ENCODE results near the gene TAB2. TPM values are rescaled to one million over a fixed set of nuclear protein-coding genes. Genes with fewer than 3 reads are reported as not detected.
"Not testable (repeated sequence)": the region's sequence is repeated elsewhere in the genome, so short reads cannot be mapped to it uniquely, and the experiment has no call there.

TAB2 gene
- polyA plus RNA-seq, 10 donors = 51.0 to 71.2 (median 59.7) TPM

DNA sequence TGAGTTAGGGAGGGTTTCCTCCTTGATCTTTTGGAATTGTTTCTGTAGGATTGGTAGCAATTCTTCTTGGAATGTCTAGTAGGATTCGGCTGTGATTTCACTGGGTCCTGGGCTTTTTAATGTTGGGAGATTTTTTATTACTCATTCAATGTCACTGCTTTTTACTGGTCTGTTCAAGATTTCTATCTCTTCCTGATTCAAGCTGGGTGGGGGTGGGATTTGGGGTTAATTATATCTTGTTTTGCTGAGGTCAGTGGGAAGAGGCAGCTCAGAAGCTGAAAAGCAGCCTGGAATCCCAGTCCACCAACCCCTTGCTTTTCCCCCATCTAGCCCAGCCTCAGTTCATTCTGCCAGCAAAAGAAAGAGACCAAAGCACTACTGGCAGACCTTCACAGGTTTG is 122.1 kb downstream of the TAB2 start:
- no peak for DNase-seq

- DNase-seq = no peak
These were observed 123.5 kb downstream of the TAB2 start for GRCh38 chr6:149440735-149441671.

DNA sequence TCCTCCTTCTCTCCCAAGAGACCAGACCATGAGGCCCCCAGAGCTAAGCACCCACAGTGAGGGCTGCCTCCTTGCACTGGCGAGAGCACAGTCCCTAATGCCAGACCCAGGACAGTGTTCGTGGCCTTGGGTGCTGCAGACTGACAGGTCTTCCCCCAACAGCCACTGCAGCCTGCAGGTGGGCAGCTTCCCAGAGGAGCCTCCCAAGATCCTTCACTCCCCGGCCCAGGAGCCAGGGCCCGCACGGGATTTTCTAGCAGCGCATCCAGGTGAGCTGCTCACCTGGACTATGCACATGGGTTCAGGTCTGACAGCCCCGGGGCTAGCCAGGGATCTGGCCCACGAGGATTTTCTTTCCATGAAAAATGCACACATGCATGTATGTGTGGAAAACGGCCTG is 124.2 kb downstream of the TAB2 start:
- no peak for DNase-seq

DNA sequence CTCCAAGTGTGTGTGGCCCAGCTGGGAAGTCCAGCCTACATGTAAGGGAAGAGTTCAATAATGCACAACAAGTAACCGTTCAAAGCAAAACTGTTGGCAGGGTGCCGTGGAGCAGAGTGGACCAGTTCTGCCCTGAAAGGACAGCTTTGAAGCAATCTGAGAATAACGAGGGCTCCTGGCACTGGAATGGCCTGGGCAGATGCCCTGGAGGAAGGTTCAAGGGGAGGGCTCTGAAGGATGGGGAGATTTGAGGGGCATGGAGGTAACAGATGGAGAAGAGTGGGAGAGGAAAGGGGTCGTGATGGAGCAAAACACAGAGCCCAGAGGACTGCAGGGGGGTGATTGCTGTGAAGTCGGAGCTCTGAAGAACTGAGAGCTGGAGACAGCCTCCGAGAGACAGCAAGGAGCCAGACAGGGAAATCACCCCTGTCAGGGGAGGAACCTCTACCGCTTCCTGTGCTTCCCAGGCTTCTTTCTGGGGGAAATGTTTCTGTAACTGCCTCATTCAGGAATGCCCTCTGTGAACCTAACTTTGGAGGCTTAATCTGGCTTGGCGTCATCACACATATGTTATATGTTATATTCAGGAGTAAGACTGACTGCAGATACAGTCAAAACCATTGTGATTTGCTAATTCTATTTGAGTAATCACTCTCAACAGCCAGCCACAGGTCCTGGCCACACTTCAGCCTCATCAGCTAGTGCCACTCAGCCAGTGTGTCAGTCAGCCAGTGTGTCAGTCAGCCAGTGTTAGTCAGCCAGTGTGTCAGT is 126.1 kb downstream of the TAB2 start:
- DNase-seq = peak in 2 of 3 donors; percentile 53 to 73

GRCh38 chr6:149444360-149445094 is 127.0 kb downstream of the TAB2 start:
- not testable (repeated sequence) for DNase-seq

DNA sequence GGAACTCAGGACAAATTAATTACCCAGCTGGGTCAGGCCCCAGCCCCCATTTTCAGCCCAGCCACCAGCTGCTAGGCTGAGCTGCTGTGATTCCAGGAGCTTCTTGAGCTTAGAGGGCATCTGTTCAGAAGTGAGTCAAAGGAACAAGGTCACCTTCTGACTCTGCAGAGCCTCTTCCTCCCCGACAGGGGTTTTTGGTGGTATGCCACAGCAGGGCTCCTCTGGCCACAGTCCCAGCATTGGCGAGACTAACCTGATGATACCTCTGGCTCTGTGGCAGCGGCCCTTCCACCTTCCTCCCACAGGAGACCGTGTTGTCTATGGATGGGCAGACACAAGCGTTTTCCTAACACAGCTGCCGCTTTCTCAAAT is 127.6 kb downstream of the TAB2 start:
- no peak for DNase-seq

DNA sequence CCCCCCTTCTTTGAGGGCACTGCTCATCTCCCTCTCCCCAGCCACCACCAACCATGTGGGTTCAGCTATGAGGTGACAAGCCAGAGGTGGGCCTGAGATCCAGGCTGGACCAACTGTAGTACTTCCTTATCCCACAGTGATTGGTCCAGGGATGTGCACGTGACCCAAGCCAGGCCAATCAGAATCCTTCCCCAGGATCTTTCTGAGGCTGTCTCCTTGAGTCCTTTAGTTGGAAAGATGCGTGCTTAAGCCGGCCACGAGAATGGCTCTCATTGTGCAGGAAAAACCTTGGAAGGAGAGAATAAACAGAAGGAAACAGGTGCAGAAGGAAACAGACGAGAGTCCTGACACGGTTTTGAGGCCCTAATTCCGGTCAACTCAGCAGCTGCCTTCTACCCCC is 128.1 kb downstream of the TAB2 start:
- DNase-seq = no peak

- no peak for DNase-seq
These were observed 129.4 kb downstream of the TAB2 start for GRCh38 chr6:149446791-149447376.

- DNase-seq = no peak
These were observed 131.4 kb downstream of the TAB2 start for GRCh38 chr6:149448821-149449453.

DNA sequence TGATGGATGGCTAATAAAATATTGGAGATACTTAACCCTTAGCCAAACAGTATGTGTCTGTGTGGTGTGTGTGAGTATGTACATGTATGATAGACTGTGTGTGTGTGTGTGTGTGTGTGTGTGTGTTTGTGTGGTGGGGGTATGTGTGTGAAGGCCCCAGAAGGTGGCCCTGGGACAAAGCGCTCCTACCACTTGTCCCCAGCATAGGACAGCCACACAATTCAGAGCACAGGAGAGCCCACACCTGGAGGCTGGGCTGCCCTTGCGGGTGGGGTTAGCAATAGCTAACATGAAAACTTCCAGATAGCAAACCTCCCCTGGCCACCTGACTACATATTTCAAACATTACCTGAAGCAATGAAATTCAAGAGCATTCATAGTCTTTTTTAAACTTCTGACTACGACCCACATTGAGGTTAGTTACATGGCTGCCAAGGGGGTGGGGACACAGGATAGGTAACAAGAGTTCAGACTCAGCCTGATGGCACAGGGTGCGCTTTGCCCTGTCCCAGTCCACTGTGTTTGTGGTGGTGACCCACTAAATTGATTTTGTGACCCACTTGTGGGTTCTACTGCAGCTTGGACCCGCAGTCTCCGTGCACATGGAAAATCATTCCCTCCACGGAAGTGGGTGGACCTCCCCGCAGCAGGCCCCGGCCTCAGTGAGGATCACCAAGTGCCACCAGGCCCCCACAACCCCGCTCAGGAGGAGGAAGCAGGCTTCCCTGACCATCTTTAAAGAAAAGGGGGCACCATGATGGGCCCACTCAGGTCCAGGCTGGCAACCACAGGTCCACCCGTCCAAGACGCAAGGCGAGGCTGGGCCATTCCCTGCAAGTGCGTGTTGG is 132.5 kb downstream of the TAB2 start:
- DNase-seq = no peak

DNA sequence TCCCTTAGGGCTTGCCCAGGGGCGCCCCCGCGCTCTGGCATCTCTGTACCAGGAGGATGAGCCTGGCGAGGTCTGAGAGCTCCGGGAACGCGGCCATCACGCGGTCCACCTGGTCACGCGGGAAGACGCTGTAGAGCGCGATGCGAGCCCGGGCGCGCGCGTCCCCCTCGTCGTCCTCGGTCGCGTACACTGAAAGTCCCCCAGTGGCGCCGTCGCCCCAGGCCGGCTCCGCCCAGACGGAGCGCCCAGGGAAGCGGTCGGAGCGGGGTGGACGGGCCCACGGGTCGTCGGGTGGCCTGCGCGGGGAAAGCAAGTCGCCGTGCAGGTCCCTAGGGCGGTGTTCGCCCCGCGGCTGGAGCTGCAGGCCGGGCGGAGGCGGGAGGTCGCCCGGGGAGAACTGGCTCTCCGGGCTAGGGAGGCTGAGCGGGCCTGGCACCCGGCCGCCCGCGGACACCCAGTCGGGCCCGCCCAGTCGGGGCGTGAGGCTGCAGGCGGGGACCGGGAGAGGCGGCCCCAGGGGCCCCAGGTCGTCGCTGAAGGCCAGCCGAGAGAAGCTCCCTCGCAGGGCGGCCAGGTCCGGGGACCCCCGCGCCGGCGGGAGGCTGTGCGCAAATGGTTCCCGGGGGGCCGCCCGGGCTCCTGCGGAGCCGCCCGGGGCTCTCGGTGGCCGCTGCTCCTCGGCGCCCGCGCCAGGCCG is 133.3 kb downstream of the TAB2 start:
- peak in 1 of 3 donors; percentile 75 for DNase-seq

DNA sequence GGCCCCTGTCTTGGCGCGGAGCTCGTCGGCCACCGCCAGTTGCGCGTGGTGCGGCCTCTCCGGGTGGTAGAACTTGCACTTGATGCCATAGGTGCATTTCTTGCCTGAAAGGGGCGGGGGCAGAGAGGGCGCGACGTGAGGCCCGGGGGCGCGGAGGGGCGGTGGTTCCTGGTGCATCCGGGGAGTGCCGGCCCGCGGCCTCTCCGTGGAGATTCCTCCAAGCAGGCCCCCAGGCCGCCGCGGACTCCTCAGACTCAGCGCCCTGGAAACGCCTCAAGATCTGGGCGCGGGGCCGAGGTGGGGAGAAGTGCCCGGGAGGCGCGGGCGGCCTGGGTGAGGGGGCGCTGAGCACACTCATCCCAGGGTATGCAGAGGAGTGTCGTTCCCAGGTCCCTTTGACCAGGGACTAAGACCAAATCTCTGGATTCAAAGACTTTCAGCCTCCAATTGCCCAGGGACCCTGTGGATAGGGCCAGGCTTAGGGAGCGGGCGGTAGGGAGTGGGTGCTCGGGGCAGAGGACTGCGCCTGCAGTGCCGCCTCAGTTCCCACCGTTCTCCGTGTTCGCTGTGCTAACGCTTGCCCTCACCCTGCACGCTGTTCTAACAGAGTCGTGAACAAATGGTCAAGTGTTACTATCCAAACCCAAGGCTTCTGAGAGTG is 134.0 kb downstream of the TAB2 start:
- DNase-seq = peak in 1 of 3 donors; percentile 60

DNA sequence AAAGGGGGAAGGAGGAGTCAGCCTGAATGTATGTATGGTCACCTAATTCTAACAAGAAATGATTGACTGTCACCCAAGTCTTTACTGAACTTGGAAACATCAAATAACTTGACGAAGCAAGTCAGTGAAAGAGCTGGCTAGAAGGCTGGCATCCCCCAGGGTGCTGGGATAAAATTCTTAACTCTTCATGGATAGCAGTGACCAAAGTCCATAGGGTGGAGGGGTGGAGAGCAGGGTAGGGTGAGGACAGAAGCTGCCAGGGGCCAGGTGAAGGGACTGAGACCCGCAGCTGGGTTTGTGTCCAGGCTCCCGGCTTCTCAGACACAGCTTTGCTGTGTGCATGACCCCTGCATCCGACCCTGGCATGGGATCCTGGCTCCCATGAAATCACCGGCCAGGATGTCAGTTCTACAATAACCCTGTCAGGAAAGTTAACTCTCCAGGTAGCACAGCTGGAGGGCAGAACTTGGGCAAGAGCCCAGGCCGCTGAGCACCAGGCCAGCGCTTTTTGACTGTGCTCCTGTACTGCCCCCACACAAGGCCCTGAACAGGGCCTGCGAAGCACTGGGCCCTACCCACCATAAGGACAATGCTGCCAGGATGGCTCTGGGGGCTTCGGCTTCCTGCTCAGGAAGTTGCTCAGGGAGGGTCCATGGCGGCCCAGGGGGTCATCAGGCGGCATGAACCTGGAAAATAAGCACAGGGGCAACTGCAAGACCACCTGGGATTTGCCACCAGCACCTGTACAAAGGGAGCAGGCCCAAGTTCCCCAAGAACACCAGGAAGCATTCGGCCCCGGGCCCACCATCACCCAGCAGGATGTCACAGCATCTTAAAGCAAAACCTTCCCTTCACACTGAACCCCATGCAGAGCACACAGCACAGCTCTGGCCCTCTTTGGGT is 134.8 kb downstream of the TAB2 start:
- DNase-seq = no peak

DNA sequence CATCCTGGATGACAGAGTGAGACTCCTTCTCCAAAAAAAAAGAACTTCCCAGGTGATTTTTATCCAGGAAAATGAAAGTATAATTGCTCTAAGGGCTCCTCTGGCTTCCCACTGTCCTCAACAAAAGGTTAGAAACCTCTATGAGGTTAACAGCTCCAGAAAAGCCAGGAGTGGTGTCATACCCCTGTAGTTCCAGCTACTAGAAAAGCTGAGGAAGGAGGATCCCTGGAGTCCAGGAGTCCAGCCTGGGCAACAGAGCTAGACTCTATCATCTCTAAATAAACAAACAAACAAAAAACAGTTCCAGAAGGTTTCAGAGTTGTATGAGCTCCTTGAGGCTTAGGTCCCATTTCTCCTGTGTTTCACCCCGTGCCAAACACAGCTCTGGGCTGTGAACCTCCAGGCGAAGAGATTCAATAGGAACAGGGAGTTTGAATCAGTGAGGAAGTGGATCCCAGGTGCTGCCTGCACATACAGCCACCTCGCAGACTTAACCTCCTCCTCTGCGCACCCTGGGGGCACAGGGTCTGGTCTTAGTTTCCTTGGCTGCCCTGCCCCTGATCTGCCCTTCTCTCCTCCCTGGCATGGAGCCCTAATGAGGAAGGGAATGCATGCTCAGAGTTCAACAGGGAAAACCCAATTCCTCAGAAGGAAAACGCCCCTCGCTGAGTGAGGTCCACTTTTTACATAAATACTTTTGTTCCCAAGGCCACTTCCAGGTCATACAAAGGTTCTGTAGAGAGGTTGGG is 136.3 kb downstream of the TAB2 start:
- peak in 1 of 3 donors; percentile 17 for DNase-seq

DNA sequence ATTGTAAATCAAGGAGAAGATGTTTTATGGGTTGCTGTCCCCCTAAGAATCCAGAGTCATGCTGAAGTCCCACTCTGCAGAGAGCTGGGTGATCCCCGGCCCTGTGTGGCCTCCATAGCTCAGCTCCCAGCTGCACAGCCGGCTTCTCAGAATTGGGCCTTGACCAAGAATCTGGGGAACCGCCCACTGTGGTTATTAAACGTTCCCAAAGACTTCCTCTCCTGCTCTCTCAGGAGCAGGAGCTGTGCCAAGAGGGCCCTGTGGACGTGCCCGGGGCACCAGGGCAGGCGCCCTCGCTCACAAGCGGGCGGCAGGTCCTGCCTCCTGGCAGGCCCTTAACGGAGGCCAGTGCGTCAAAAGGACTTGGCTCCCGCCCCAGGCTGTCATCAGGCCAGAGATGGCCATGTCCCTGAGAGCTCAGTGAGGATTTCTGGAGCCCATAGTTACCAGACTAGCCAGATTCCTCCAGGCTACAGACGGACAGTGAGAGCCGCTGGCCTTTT is 136.9 kb downstream of the TAB2 start:
- DNase-seq = peak; percentile 85 to 96 (median 91)

- peak in 1 of 3 donors; percentile 63 for DNase-seq
These were observed 137.7 kb downstream of the TAB2 start for GRCh38 chr6:149455031-149455732.
